Heart left ventricle (tissue), 16 donors: ENCODE measurements around the gene TRIP6. TPM values are rescaled to one million over a fixed set of nuclear protein-coding genes. Genes with fewer than 3 reads are reported as not detected.

ENCODE experiments used
- ATAC-seq, 4 donors: fragments of 200-7000 bp; cut with Tn5 transposase; one replicate each; pipeline ENCODE4 v1.9.1; 2020 to 2022; ENCODE audit warnings: moderate library complexity in 4 of 4, mild to moderate bottlenecking in 3 of 4, moderate number of reproducible peaks in 1 of 4
- DNase-seq, 5 donors: peaks; one replicate each; pipeline ENCODE4 v3.0.0-alpha.2; 2020
- H3K27ac ChIP-seq, 12 donors: fragments of 200-600 bp; sonication (generic) in 4 of 12; one replicate each; pipeline versions ENCODE4 v1.5.0 to v1.8.0; 2016 to 2022; ENCODE audit warnings: mild to moderate bottlenecking in 2 of 12
- H3K27me3 ChIP-seq, 9 donors: fragments of 200-600 bp; sonication (generic) in 2 of 9; one replicate each; pipeline versions ENCODE4 v1.5.1 to v1.8.0; 2016 to 2022; ENCODE audit warnings: mild to moderate bottlenecking in 3 of 9
- H3K36me3 ChIP-seq, 9 donors: fragments of 200-600 bp; sonication (generic) in 2 of 9; one replicate each; pipeline versions ENCODE4 v1.5.0 to v1.8.0; 2018 to 2022; ENCODE audit warnings: mild to moderate bottlenecking in 2 of 9
- H3K4me1 ChIP-seq, 12 donors: fragments of 200-600 bp; sonication (generic) in 4 of 12; one replicate each; pipeline versions ENCODE4 v1.5.0 to v1.8.0; 2016 to 2022; ENCODE audit warnings: mild to moderate bottlenecking in 3 of 12
- H3K4me3 ChIP-seq, 12 donors: fragments of 200-600 bp; sonication (generic) in 4 of 12; one replicate each; pipeline versions ENCODE4 v1.5.0 to v1.8.0; 2017 to 2022; ENCODE audit warnings: mild to moderate bottlenecking in 9 of 12, moderate library complexity in 4 of 12
- H3K9me3 ChIP-seq, 12 donors: fragments of 200-600 bp; sonication (generic) in 4 of 12; one replicate each; pipeline versions ENCODE4 v1.5.0 to v1.8.0; 2016 to 2022; ENCODE audit warnings: mild to moderate bottlenecking in 1 of 12
- POLR2A ChIP-seq, 2 donors: fragments of 450-650 bp; IDR thresholded peaks; one replicate each; pipeline ENCODE4 v1.6.1; 2017; ENCODE audit warnings: antibody characterized with exemption in 2 of 2, mild to moderate bottlenecking in 2 of 2, moderate library complexity in 2 of 2
- WGBS, 4 donors: extraction: QIAGEN DNeasy Blood & Tissue Kit in 2 of 4; methylation state at CpG; one replicate each; pipeline versions ENCODE4 v1.1.5 to v1.1.7; 2013 to 2018; 5-methylcytosine and 5-hydroxymethylcytosine counted together
- intact Hi-C, 10 donors: fragments of 100-400 bp; cut with DNase I; formaldehyde crosslinking; loops; one replicate each; pipeline versions ENCODE4 v1.11.1 to v1.14.2; 2022
- polyA plus RNA-seq, 2 donors: library from polyadenylated mRNA; stranded (reverse); fragments of 200-250 nt; gene quantifications; one replicate each; pipeline ENCODE4 v1.2.3, GENCODE V29; 2013
- total RNA-seq, 9 donors: library from RNA; depleted of rRNA in 2 of 9; stranded (reverse); fragments of >200 nt in 2 of 9; fragmentation: NEBNext Ultra II Directional in 3 of 9; extraction: Animal tissue kit (Norgen Biotek cat#: 25700) in 3 of 9; gene quantifications; one replicate each; pipeline versions ENCODE4 v1.1.0 to v1.2.4, GENCODE V29; 2016 to 2023
- TF ChIP-seq, protein P1 (sequence below), 12 donors: fragments of 200-600 bp; sonication (generic) in 4 of 12; IDR thresholded peaks; one replicate each; pipeline versions ENCODE4 v1.5.0 to v1.8.0; 2018 to 2022; ENCODE audit warnings: antibody characterized with exemption in 12 of 12, mild to moderate bottlenecking in 5 of 12
- donor health status: ischemic (EF 13 %, LVEDD 7.1; RV severe dilation, severe dysfunction).
- donor health status: healthy with polysubstance abuse.
- donor health status: DM: no; HTN: yes; CAD: no.
- donor health status: DM: no; HTN: no; CAD: no.
- donor health status: ischemic (EF 25% LVEDD 6.9; RV normal size, moderate dysfunction).
- donor health status: ischemic (EF 25% LVEDD 5.7; RV mildly dilated, moderate dysfunction).
- donor health status: healthy.
- donor health status: DM: yes; HTN: yes; CAD: no.
- donor health status: ischemic (EF 35%, LVEDD 5.7; RV mildly dilated, moderate dysfunction).
- donor health status: nonischemic (EF 11% LVEDD 7.7; RV severe dilation, severe dysfunction).
- donor health status: DM: yes; HTN: yes; CAD: no.
- donor health status: PGD.
- donor health status: ischemic (EF 29% LVEDD 5.4; RV normal size, mild dysfunction).
- donor health status: nonischemic (EF 23%, LVEDD 6.1; RV moderate dilation, normal function).

TRIP6 gene
- total and polyA plus RNA-seq, 11 donors: 9.2 to 37.3 (median 17.1) TPM

DNA sequence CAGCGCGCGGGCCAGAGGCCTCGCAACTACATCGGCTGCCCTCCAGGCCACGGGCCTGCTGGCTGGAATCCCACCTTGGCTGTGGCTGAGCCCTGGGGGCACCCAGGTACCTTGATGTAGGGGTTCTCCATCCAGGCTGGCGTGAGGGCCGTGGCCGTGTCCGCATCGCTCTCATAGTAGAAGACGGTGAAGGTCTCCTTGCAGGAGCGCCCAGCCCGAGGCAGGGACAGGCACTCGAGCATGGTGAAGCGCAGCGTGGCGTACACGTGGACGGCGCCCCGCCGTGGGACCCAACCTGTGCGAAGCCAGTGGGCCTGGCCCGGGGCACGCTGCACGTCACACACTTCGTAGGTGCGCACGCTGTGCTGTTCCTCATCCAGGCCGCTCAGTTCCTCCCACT, 43.7 kb upstream of the TRIP6 start:
- no peaks in the 10 kb centered on the region for H3K9me3 ChIP-seq
- DNase-seq (no peak), ATAC-seq (no peak)
- no peak overlapping the region for H3K27ac ChIP-seq
- no peak for TF ChIP-seq POLR2A (IDR thresholded peaks at IDR 0.05)
- TF ChIP-seq, protein P1, sequence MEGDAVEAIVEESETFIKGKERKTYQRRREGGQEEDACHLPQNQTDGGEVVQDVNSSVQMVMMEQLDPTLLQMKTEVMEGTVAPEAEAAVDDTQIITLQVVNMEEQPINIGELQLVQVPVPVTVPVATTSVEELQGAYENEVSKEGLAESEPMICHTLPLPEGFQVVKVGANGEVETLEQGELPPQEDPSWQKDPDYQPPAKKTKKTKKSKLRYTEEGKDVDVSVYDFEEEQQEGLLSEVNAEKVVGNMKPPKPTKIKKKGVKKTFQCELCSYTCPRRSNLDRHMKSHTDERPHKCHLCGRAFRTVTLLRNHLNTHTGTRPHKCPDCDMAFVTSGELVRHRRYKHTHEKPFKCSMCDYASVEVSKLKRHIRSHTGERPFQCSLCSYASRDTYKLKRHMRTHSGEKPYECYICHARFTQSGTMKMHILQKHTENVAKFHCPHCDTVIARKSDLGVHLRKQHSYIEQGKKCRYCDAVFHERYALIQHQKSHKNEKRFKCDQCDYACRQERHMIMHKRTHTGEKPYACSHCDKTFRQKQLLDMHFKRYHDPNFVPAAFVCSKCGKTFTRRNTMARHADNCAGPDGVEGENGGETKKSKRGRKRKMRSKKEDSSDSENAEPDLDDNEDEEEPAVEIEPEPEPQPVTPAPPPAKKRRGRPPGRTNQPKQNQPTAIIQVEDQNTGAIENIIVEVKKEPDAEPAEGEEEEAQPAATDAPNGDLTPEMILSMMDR (IDR thresholded peaks at IDR 0.05): no peak
- intact Hi-C loops: no loop called here
- H3K36me3 ChIP-seq: peaks cover 0 to 58% (median 50%) of the 10 kb centered on the region in 9 donors
- WGBS, 4 donors: 88 to 95% (median 94%) methylated on average over 28 to 31 of the region's 31 CpGs
- H3K27me3 ChIP-seq: peaks cover 0 to 24% (median 2%) of the 10 kb centered on the region in 9 donors
- no peak overlapping the region for H3K4me3 ChIP-seq
- H3K4me1 ChIP-seq: peaks cover 0 to 37% (median 10%) of the 10 kb centered on the region in 12 donors

DNA sequence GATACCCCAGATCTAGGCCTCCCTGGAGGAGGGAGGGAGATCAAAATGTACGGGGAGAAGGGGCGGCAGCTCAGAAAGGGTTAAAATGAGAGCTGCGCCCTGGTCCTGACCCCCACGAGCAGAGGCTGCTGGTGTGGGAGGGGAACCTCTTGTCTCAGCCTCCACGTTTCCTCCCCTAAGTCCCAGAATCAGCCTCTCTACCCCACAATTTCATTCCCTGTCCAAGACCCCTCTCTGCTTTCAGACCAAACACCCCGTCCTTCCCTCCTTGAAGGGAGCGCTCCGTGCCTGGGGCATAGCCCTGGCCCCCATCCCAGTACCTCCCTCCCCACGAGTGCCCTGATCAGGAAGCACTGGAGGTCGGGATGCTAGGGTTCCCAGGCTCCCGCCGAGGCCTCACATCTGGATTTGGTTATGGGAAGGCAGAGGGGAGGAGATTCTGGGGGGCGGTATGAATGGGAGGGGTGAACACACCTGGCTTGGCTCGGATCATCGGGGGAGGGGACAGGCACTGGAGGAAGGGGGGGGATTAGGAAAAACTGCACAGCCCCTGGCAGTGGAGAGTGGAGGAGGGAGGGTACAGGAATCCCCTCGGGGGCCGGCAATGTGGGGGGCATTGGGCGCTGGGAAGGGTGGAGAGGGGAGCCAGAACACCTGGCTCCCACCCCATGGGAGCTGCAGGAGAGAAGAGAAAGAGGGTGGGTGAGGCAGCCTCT, 42.5 kb upstream of the TRIP6 start:
- Histone ChIP-seq H3K4me1 (peaks cover 0 to 43% (median 13%) of the 10 kb centered on the region in 12 donors), H3K27ac (peak overlapping the region; percentile 2 to 94 (median 83)), H3K9me3 (no peaks in the 10 kb centered on the region), H3K4me3 (peak overlapping the region in 11 of 12 donors; percentile 61 to 86 (median 71)), H3K27me3 (peaks cover 0 to 28% (median 4%) of the 10 kb centered on the region in 9 donors), H3K36me3 (peaks cover 0 to 46% (median 39%) of the 10 kb centered on the region in 9 donors)
- TF ChIP-seq, protein P1 (IDR thresholded peaks at IDR 0.05): no peak
- TF ChIP-seq POLR2A (IDR thresholded peaks at IDR 0.05): no peak
- no peak for ATAC-seq
- no peak for DNase-seq
- 43 to 59% (median 53%) methylated on average over 18 of the region's 18 CpGs for WGBS, 4 donors
- intact Hi-C loops: loop anchor here in 1 of 10 donors (2.0 kb wide), 1 partner anchor 22 kb away; no protein-coding TSS in a partner anchor

DNA sequence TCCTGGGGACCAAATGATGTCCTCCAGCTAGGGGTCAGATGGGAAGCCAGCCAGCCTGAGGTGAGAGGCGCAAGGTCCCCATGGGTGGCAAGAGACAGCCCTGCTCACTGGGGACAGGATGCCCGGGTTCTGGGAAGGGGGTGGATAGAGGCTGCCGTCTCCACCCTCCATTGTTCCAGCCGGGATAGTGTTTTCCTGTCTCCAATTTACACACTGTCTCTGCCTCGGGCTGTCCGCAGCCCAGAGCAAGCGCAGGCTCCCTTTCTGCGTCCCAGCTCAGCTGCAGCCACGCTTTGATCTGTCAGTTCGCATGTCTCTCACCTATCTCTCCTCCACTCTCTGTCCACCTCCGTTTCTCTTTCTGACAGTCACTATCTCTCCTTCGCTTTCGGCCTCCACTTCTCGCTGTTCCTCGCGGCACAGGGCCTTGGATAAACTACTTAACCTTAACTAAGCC, 41.9 kb upstream of the TRIP6 start:
- Histone ChIP-seq H3K36me3 (peaks cover 0 to 41% (median 33%) of the 10 kb centered on the region in 9 donors), H3K4me1 (peaks cover 0 to 43% (median 13%) of the 10 kb centered on the region in 12 donors), H3K27ac (peak overlapping the region; percentile 75 to 94 (median 86)), H3K9me3 (no peaks in the 10 kb centered on the region), H3K4me3 (peak overlapping the region; percentile 61 to 86 (median 70)), H3K27me3 (peaks cover 0 to 28% (median 4%) of the 10 kb centered on the region in 9 donors)
- DNase-seq (peak; percentile 53 to 72 (median 69)), ATAC-seq (peak; percentile 38 to 72 (median 60))
- 47 to 54% (median 49%) methylated on average over 16 of the region's 16 CpGs for WGBS, 4 donors
- TF ChIP-seq, protein P1 (IDR thresholded peaks at IDR 0.05): no peak
- TF ChIP-seq POLR2A (IDR thresholded peaks at IDR 0.05): peak in 1 of 2 donors; percentile 47
- intact Hi-C loops: loop anchor here in 1 of 10 donors (2.0 kb wide), 1 partner anchor 22 kb away; no protein-coding TSS in a partner anchor
